H9 (cell line): ENCODE results near the gene KAT5. TPM values are rescaled to one million over a fixed set of nuclear protein-coding genes. Genes with fewer than 3 reads are reported as not detected.
"Not testable (repeated sequence)": the region's sequence is repeated elsewhere in the genome, so short reads cannot be mapped to it uniquely, and the experiment has no call there.

Source experiments
- DNase-seq: peaks from one replicate; pipeline ENCODE4 v3.0.0-alpha.2; 2017
- H2AFZ ChIP-seq: one replicate; pipeline ENCODE4 v1.6.1; 2013; ENCODE audit warnings: mild to moderate bottlenecking, low read length, control low read depth, moderate library complexity
- H2AK5ac ChIP-seq: 2 replicates; pipeline ENCODE4 v1.6.1; 2013; ENCODE audit warnings: low read length, control low read depth, mixed read lengths; ENCODE audit not compliant: insufficient read length
- H2BK120ac ChIP-seq: one replicate; pipeline ENCODE4 v1.6.1; 2013; ENCODE audit warnings: low read depth, mild to moderate bottlenecking, low read length, control low read depth, inconsistent platforms; ENCODE audit not compliant: poor library complexity, severe bottlenecking
- H2BK12ac ChIP-seq: 2 replicates; pipeline ENCODE4 v1.6.1; 2013; ENCODE audit warnings: low read length, control low read depth, mixed read lengths, low read depth; ENCODE audit not compliant: insufficient read length
- H2BK15ac ChIP-seq: 2 replicates; pipeline ENCODE4 v1.6.1; 2013; ENCODE audit warnings: low read depth, low read length, control low read depth
- H2BK20ac ChIP-seq: one replicate; pipeline ENCODE4 v1.6.1; 2013; ENCODE audit warnings: low read depth, mild to moderate bottlenecking, low read length, control low read depth, inconsistent platforms; ENCODE audit not compliant: poor library complexity, severe bottlenecking
- H2BK5ac ChIP-seq: 2 replicates; pipeline ENCODE4 v1.6.1; 2013; ENCODE audit warnings: low read length, control low read depth, mixed read lengths; ENCODE audit not compliant: insufficient read length
- H3K14ac ChIP-seq: 2 replicates; pipeline ENCODE4 v1.6.1; 2013; ENCODE audit warnings: low read length, control low read depth; ENCODE audit not compliant: insufficient read depth
- H3K18ac ChIP-seq: 2 replicates; pipeline ENCODE4 v1.6.1; 2013; ENCODE audit warnings: low read depth, mild to moderate bottlenecking, mixed read lengths, low read length, control low read depth; ENCODE audit not compliant: insufficient read length
- H3K23ac ChIP-seq: 2 replicates; pipeline ENCODE4 v1.6.1; 2013; ENCODE audit warnings: low read length, control low read depth, mixed read lengths, low read depth; ENCODE audit not compliant: insufficient read length
- H3K23me2 ChIP-seq: 2 replicates; pipeline ENCODE4 v1.6.1; 2013; ENCODE audit warnings: low read depth, mild to moderate bottlenecking, mixed read lengths, low read length, control low read depth; ENCODE audit not compliant: insufficient read length, poor library complexity, severe bottlenecking
- H3K27ac ChIP-seq: 2 replicates; pipeline ENCODE4 v1.5.1; 2013; ENCODE audit warnings: low read length, control low read depth, mixed read lengths, low read depth; ENCODE audit not compliant: insufficient read length
- H3K27me3 ChIP-seq: 2 replicates; pipeline ENCODE4 v1.6.1; 2013; ENCODE audit warnings: low read length, control low read depth, inconsistent platforms; ENCODE audit not compliant: insufficient read depth
- H3K4ac ChIP-seq: 2 replicates; pipeline ENCODE4 v1.6.1; 2013; ENCODE audit warnings: low read depth, mild to moderate bottlenecking, control low read depth, inconsistent platforms, low read length, moderate library complexity
- H3K4me1 ChIP-seq: 2 replicates; pipeline ENCODE4 v1.6.1; 2013; ENCODE audit warnings: low read length, control low read depth, inconsistent platforms; ENCODE audit not compliant: insufficient read depth
- H3K4me2 ChIP-seq: 2 replicates; pipeline ENCODE4 v1.6.1; 2013; ENCODE audit warnings: low read length, control low read depth, mixed read lengths; ENCODE audit not compliant: insufficient read length, insufficient read depth
- H3K56ac ChIP-seq: 2 replicates; pipeline ENCODE4 v1.6.1; 2013; ENCODE audit warnings: low read depth, mild to moderate bottlenecking, mixed read lengths, low read length, control low read depth; ENCODE audit not compliant: insufficient read length
- H3K79me1 ChIP-seq: 2 replicates; pipeline ENCODE4 v1.6.1; 2013; ENCODE audit warnings: low read depth, mild to moderate bottlenecking, moderate library complexity, low read length, control low read depth, inconsistent platforms; ENCODE audit not compliant: insufficient read depth, poor library complexity, severe bottlenecking
- H3K79me2 ChIP-seq: 2 replicates; pipeline ENCODE4 v1.6.1; 2013; ENCODE audit warnings: low read length, control low read depth, inconsistent platforms; ENCODE audit not compliant: insufficient read depth
- H3K9ac ChIP-seq: 2 replicates; pipeline ENCODE4 v1.6.1; 2013; ENCODE audit warnings: low read length, control low read depth, mixed read lengths; ENCODE audit not compliant: insufficient read length; ENCODE audit errors: extremely low read depth
- H3K9me3 ChIP-seq: one replicate; pipeline ENCODE4 v1.6.1; 2013; ENCODE audit warnings: low read depth, low read length, inconsistent platforms; ENCODE audit not compliant: control insufficient read depth
- H3T11ph ChIP-seq: one replicate; pipeline ENCODE4 v1.6.1; 2013; ENCODE audit warnings: mild to moderate bottlenecking, low read length, control low read depth, inconsistent platforms
- H4K20me1 ChIP-seq: one replicate; pipeline ENCODE4 v1.6.1; 2013; ENCODE audit not compliant: control insufficient read depth, insufficient read length, insufficient read depth
- H4K5ac ChIP-seq: 2 replicates; pipeline ENCODE4 v1.6.1; 2013; ENCODE audit warnings: low read depth, mild to moderate bottlenecking, mixed read lengths, low read length, control low read depth; ENCODE audit not compliant: insufficient read length
- H4K8ac ChIP-seq: replicated peaks from 2 replicates; pipeline ENCODE4 v1.6.1; 2013; ENCODE audit warnings: low read length, control low read depth, mixed read lengths, low read depth; ENCODE audit not compliant: insufficient read length
- H4K91ac ChIP-seq: 2 replicates; pipeline ENCODE4 v1.6.1; 2013; ENCODE audit warnings: low read depth, mild to moderate bottlenecking, moderate library complexity, mixed read lengths, low read length, control low read depth; ENCODE audit not compliant: insufficient read length
- H3K27ac Mint-ChIP-seq, 3 experiments: 2 replicates in 2 of 3; 3 replicates in 1 of 3; pipeline ENCODE4 v1.8.0; 2020 to 2021; ENCODE audit warnings: mixed read lengths in 3 of 3, mild to moderate bottlenecking in 1 of 3, moderate library complexity in 1 of 3
- H3K27me3 Mint-ChIP-seq: 2 replicates; pipeline ENCODE4 v1.8.0; 2021; ENCODE audit warnings: low read depth, mild to moderate bottlenecking, moderate library complexity, mixed read lengths
- H3K36me3 Mint-ChIP-seq, 3 experiments: 2 replicates in 2 of 3; 3 replicates in 1 of 3; pipeline ENCODE4 v1.8.0; 2020 to 2021; ENCODE audit warnings: low read depth in 3 of 3, mixed read lengths in 3 of 3; ENCODE audit not compliant: insufficient read depth in 1 of 3
- H3K4me1 Mint-ChIP-seq, 2 experiments: 2 replicates each; pipeline ENCODE4 v1.8.0; 2020; ENCODE audit warnings: mixed read lengths in 2 of 2
- H3K4me3 Mint-ChIP-seq, 2 experiments: 2 replicates in 1 of 2; 3 replicates in 1 of 2; pipeline ENCODE4 v1.8.0; 2020 to 2021; ENCODE audit warnings: mild to moderate bottlenecking in 2 of 2, mixed read lengths in 2 of 2, moderate library complexity in 1 of 2
- H3K9me3 Mint-ChIP-seq, 2 experiments: 2 replicates in 1 of 2; 3 replicates in 1 of 2; pipeline ENCODE4 v1.8.0; 2020; ENCODE audit warnings: mild to moderate bottlenecking in 2 of 2, mixed read lengths in 2 of 2, moderate library complexity in 1 of 2
- WGBS: extraction: QIAGEN DNeasy Blood & Tissue Kit; methylation state at CpG from one replicate; pipeline ENCODE4 v1.1.7; 2013; ENCODE audit warnings: missing lambda C conversion rate, low lambda C conversion rate, mixed read lengths; ENCODE audit not compliant: insufficient read length; ENCODE audit errors: extremely low coverage; 5-methylcytosine and 5-hydroxymethylcytosine counted together
- total RNA-seq: library from RNA; stranded (reverse); gene quantifications from 2 replicates; pipeline ENCODE4 v1.2.1, GENCODE V29; 2021
- TF ChIP-seq, protein P1 (sequence below): fragments of 200-600 bp; sonication (generic); conservative IDR thresholded peaks from 3 replicates; pipeline ENCODE4 v1.8.0; 2021; ENCODE audit warnings: antibody characterized with exemption, mild to moderate bottlenecking

The KAT5 gene
- total RNA-seq, 1 experiment from 2014 or later = 56.7 TPM

DNA sequence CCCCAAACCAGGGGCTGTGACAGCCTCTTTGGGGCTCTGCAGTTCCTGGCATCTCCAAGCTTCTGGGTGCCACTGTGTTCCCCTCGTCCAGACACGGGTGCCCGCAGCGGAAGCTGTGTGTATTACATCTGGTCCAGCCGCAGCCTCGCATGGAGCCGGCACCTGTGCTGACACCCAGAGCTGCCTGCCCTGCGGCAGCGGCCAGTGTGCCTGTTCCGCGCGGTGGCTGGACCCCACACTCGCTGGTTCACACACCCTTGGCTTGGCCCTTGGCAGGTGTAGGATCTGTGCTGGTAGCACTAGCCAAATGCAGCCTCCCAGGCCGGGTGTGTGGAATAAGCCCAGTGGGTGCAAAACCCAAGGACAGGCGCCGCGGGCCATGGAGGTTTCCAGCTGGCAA is 33.0 kb downstream of the KAT5 start:
- Histone ChIP-seq H3K23ac (no peak overlapping the region), H3K14ac (no peak overlapping the region), H2BK15ac (no peak overlapping the region; the same call in 1 of the 2 replicates), H3T11ph (no peak overlapping the region), H3K4me2 (no peak overlapping the region), H3K18ac (no peak overlapping the region), H2BK5ac (no peak overlapping the region), H2BK120ac (no peak overlapping the region), H3K79me1 (no peaks in the 10 kb centered on the region), H3K9me3 (no peaks in the 10 kb centered on the region), H3K23me2 (no peaks in the 10 kb centered on the region), H3K4ac (no peak overlapping the region), H2AFZ (no peak overlapping the region), H4K20me1 (no peaks in the 10 kb centered on the region), H3K27ac (no peak overlapping the region), H3K56ac (no peak overlapping the region), H2AK5ac (no peak overlapping the region), H2BK20ac (no peak overlapping the region), H2BK12ac (no peak overlapping the region), H4K8ac (no peak overlapping the region), H3K9ac (no peak overlapping the region), H4K5ac (no peak overlapping the region), H3K27me3 (no peaks in the 10 kb centered on the region), H4K91ac (no peak overlapping the region), H3K4me1 (no peaks in the 10 kb centered on the region), H3K79me2 (no peaks in the 10 kb centered on the region)
- DNase-seq = no peak
- no peaks in the 10 kb centered on the region for H3K4me1 Mint-ChIP-seq
- H3K27ac Mint-ChIP-seq = no peak overlapping the region
- no peaks in the 10 kb centered on the region for H3K36me3 Mint-ChIP-seq
- peaks cover 7% of the 10 kb centered on the region in 2 experiments; a peak in 3 of 5 replicates for H3K9me3 Mint-ChIP-seq
- no peak overlapping the region for H3K4me3 Mint-ChIP-seq
- WGBS = no CpG with 5 or more reads among the region's 17 CpGs
- TF ChIP-seq, protein P1, sequence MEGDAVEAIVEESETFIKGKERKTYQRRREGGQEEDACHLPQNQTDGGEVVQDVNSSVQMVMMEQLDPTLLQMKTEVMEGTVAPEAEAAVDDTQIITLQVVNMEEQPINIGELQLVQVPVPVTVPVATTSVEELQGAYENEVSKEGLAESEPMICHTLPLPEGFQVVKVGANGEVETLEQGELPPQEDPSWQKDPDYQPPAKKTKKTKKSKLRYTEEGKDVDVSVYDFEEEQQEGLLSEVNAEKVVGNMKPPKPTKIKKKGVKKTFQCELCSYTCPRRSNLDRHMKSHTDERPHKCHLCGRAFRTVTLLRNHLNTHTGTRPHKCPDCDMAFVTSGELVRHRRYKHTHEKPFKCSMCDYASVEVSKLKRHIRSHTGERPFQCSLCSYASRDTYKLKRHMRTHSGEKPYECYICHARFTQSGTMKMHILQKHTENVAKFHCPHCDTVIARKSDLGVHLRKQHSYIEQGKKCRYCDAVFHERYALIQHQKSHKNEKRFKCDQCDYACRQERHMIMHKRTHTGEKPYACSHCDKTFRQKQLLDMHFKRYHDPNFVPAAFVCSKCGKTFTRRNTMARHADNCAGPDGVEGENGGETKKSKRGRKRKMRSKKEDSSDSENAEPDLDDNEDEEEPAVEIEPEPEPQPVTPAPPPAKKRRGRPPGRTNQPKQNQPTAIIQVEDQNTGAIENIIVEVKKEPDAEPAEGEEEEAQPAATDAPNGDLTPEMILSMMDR = no peak
- H3K27me3 Mint-ChIP-seq = peaks cover 56% of the 10 kb centered on the region

DNA sequence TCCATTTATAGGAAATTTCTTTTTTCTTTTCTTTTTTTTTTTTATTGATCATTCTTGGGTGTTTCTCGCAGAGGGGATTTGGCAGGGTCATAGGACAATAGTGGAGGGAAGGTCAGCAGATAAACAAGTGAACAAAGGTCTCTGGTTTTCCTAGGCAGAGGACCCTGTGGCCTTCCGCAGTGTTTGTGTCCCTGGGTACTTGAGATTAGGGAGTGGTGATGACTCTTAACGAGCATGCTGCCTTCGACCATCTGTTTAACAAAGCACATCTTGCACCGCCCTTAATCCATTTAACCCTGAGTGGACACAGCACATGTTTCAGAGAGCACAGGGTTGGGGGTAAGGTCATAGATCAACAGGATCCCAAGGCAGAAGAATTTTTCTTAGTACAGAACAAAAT is 50.1 kb downstream of the KAT5 start:
- not testable (repeated sequence) for H3K4me3 Mint-ChIP-seq, H2BK120ac ChIP-seq, H2AK5ac ChIP-seq, H3T11ph ChIP-seq, H3K23me2 ChIP-seq, DNase-seq, H3K9me3 ChIP-seq, H3K27me3 ChIP-seq, H4K20me1 ChIP-seq, H2AFZ ChIP-seq, H2BK15ac ChIP-seq, H2BK20ac ChIP-seq, H2BK5ac ChIP-seq, H3K79me2 ChIP-seq, H3K14ac ChIP-seq, H3K27ac Mint-ChIP-seq, H3K4ac ChIP-seq, H3K9ac ChIP-seq, H4K5ac ChIP-seq, H4K91ac ChIP-seq, H3K27ac ChIP-seq, H3K18ac ChIP-seq, H3K4me1 ChIP-seq, H3K4me1 Mint-ChIP-seq, H2BK12ac ChIP-seq, H3K56ac ChIP-seq, H3K23ac ChIP-seq, H4K8ac ChIP-seq, H3K36me3 Mint-ChIP-seq, H3K4me2 ChIP-seq, H3K79me1 ChIP-seq
- peaks cover 24% of the 10 kb centered on the region for H3K27me3 Mint-ChIP-seq
- H3K9me3 Mint-ChIP-seq = peaks cover 15 to 30% of the 10 kb centered on the region in 2 experiments
- no CpG with 5 or more reads among the region's 5 CpGs for WGBS
